Esophagus squamous epithelium (tissue), 5 donors: ENCODE results near the gene ATP8A2. TPM values are rescaled to one million over a fixed set of nuclear protein-coding genes. Genes with fewer than 3 reads are reported as not detected.

Source experiments
- DNase-seq: peaks from one replicate; lab custom pipeline; 2025; lab: John Stamatoyannopoulos, UW
- H3K27ac ChIP-seq, 4 donors: fragments of 200-600 bp; sonication (generic); one replicate each; pipeline ENCODE4 v1.5.1; 2016 to 2019; ENCODE audit warnings: mild to moderate bottlenecking in 1 of 4
- H3K27me3 ChIP-seq, 4 donors: fragments of 200-600 bp; sonication (generic); 1 replicate in 3 of 4; 2 replicates in 1 of 4; pipeline versions ENCODE4 v1.5.1 to v1.6.0; 2017 to 2021; ENCODE audit warnings: antibody characterized with exemption in 1 of 4
- H3K36me3 ChIP-seq, 3 donors: fragments of 200-600 bp; sonication (generic); one replicate each; pipeline ENCODE4 v1.5.1; 2016 to 2019
- H3K4me1 ChIP-seq, 3 donors: fragments of 200-600 bp; sonication (generic); one replicate each; pipeline ENCODE4 v1.5.1; 2017 to 2019
- H3K4me3 ChIP-seq, 4 donors: fragments of 200-600 bp; sonication (generic); 1 replicate in 3 of 4; 2 replicates in 1 of 4; pipeline ENCODE4 v1.5.1; 2016 to 2019; ENCODE audit warnings: mild to moderate bottlenecking in 2 of 4, moderate library complexity in 1 of 4
- H3K9me3 ChIP-seq, 3 donors: fragments of 200-600 bp; sonication (generic); one replicate each; pipeline ENCODE4 v1.5.1; 2016 to 2019
- CTCF ChIP-seq, 6 experiments: fragments of 450-650 bp in 4 of 6; fragments of 200-600 bp in 2 of 6; sonication (generic) in 2 of 6; IDR thresholded peaks; one replicate each; pipeline ENCODE4 v1.5.1; 2016 to 2019; ENCODE audit warnings: antibody characterized with exemption in 6 of 6, mild to moderate bottlenecking in 4 of 6, moderate library complexity in 4 of 6
- POLR2A ChIP-seq, 4 donors: fragments of 450-650 bp; IDR thresholded peaks; one replicate each; pipeline ENCODE4 v1.6.1; 2017; ENCODE audit warnings: antibody characterized with exemption in 4 of 4, mild to moderate bottlenecking in 4 of 4, moderate library complexity in 3 of 4
- WGBS, 2 donors: methylation state at CpG; one replicate each; pipeline ENCODE4 v1.1.5; 2018; 5-methylcytosine and 5-hydroxymethylcytosine counted together
- intact Hi-C: fragments of 100-400 bp; cut with DNase I; formaldehyde crosslinking; loops from one replicate; pipeline ENCODE4 v1.15.0; 2022
- total RNA-seq, 4 donors: library from RNA; depleted of rRNA; stranded (reverse); fragments of >200 nt; gene quantifications; one replicate each; pipeline ENCODE4 v1.1.0, GENCODE V29; 2016
- donor health status: DM: yes; HTN: yes; CAD: no.

The ATP8A2 gene
- total RNA-seq, 4 donors from 2014 or later: not detected

- Histone ChIP-seq H3K9me3 (no peaks in the 10 kb centered on the region), H3K27me3 (no peaks in the 10 kb centered on the region), H3K4me3 (no peak overlapping the region), H3K36me3 (no peaks in the 10 kb centered on the region), H3K27ac (no peak overlapping the region), H3K4me1 (no peaks in the 10 kb centered on the region)
- WGBS, 2 donors: 74 to 79% methylated on average over 5 of the region's 5 CpGs
- TF ChIP-seq CTCF (IDR thresholded peaks at IDR 0.05): no peak
- no peak for TF ChIP-seq POLR2A (IDR thresholded peaks at IDR 0.05)
- DNase-seq: no peak
- intact Hi-C loops: no loop called here
These were observed 38.2 kb downstream of the ATP8A2 start for GRCh38 chr13:25409938-25410337.

GRCh38 chr13:25415241-25415640 lies 43.5 kb downstream of the ATP8A2 start:
- Histone ChIP-seq H3K36me3 (no peaks in the 10 kb centered on the region), H3K4me1 (no peaks in the 10 kb centered on the region), H3K27me3 (peaks cover 0 to 6% (median 0%) of the 10 kb centered on the region in 4 donors), H3K27ac (no peak overlapping the region), H3K4me3 (no peak overlapping the region), H3K9me3 (no peaks in the 10 kb centered on the region)
- 50 to 71% methylated on average over 1 of the region's 1 CpG for WGBS, 2 donors
- TF ChIP-seq POLR2A (IDR thresholded peaks at IDR 0.05) (no peak), CTCF (IDR thresholded peaks at IDR 0.05) (no peak)
- DNase-seq: no peak
- intact Hi-C loops: no loop called here

GRCh38 chr13:25417535-25417934 lies 45.8 kb downstream of the ATP8A2 start:
- H3K27ac ChIP-seq: no peak overlapping the region
- no peaks in the 10 kb centered on the region for H3K4me1 ChIP-seq
- DNase-seq: no peak
- intact Hi-C loops: no loop called here
- H3K27me3 ChIP-seq: peaks cover 0 to 6% (median 0%) of the 10 kb centered on the region in 4 donors
- H3K9me3 ChIP-seq: no peaks in the 10 kb centered on the region
- H3K4me3 ChIP-seq: no peak overlapping the region
- no peaks in the 10 kb centered on the region for H3K36me3 ChIP-seq
- WGBS, 2 donors: 50 to 83% methylated on average over 2 of the region's 2 CpGs
- TF ChIP-seq CTCF (IDR thresholded peaks at IDR 0.05) (no peak), POLR2A (IDR thresholded peaks at IDR 0.05) (no peak)

GRCh38 chr13:25420161-25420560 lies 48.4 kb downstream of the ATP8A2 start:
- DNase-seq: no peak
- TF ChIP-seq POLR2A (IDR thresholded peaks at IDR 0.05) (no peak), CTCF (IDR thresholded peaks at IDR 0.05) (no peak)
- WGBS, 2 donors: 61 to 68% methylated on average over 2 of the region's 2 CpGs
- Histone ChIP-seq H3K27ac (no peak overlapping the region), H3K4me3 (no peak overlapping the region), H3K27me3 (peaks cover 0 to 6% (median 0%) of the 10 kb centered on the region in 4 donors), H3K36me3 (no peaks in the 10 kb centered on the region), H3K9me3 (no peaks in the 10 kb centered on the region), H3K4me1 (no peaks in the 10 kb centered on the region)
- intact Hi-C loops: no loop called here

- H3K9me3 ChIP-seq: no peaks in the 10 kb centered on the region
- 52 to 61% methylated on average over 5 to 6 of the region's 6 CpGs for WGBS, 2 donors
- H3K4me1 ChIP-seq: no peaks in the 10 kb centered on the region
- no peak for TF ChIP-seq CTCF (IDR thresholded peaks at IDR 0.05)
- no peak for TF ChIP-seq POLR2A (IDR thresholded peaks at IDR 0.05)
- peaks cover 0 to 6% (median 0%) of the 10 kb centered on the region in 4 donors for H3K27me3 ChIP-seq
- no peak overlapping the region for H3K27ac ChIP-seq
- DNase-seq: no peak
- intact Hi-C loops: no loop called here
- no peak overlapping the region for H3K4me3 ChIP-seq
- H3K36me3 ChIP-seq: no peaks in the 10 kb centered on the region
These were observed 49.8 kb downstream of the ATP8A2 start for GRCh38 chr13:25421612-25422011.
